Measurements from ENCODE around the gene VAMP1.
"Not testable (repeated sequence)": the region's sequence is repeated elsewhere in the genome, so short reads cannot be mapped to it uniquely, and the experiment has no call there.

Gene VAMP1

GRCh38 chr12:6469609-6470374 lies 685 bp downstream of the VAMP1 start:
- no peak for DNase-seq

- DNase-seq: no peak
Measured at GRCh38 chr12:6469092-6469491, 1.4 kb downstream of the VAMP1 start.

DNA sequence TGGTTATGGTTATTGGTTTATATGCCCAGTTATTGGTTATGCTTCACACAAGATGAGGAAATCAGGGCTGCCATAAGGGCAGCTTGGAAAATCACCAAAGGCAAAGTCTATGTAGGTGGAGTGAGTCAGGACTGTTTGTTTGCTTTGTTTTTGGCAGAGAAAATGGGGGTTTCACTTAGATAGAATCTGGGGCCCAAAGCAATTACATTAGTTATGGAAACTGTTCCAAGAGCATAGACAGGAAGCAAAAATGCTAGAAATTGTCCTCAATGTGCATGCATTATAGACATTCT lies 2.2 kb downstream of the VAMP1 start:
- DNase-seq: no peak

GRCh38 chr12:6467571-6468282 lies 2.8 kb downstream of the VAMP1 start:
- DNase-seq: not testable (repeated sequence)

- not testable (repeated sequence) for DNase-seq
Measured at GRCh38 chr12:6466751-6467150, 3.7 kb downstream of the VAMP1 start.

- DNase-seq: no peak
Measured at GRCh38 chr12:6466184-6466573, 4.3 kb downstream of the VAMP1 start.

DNA sequence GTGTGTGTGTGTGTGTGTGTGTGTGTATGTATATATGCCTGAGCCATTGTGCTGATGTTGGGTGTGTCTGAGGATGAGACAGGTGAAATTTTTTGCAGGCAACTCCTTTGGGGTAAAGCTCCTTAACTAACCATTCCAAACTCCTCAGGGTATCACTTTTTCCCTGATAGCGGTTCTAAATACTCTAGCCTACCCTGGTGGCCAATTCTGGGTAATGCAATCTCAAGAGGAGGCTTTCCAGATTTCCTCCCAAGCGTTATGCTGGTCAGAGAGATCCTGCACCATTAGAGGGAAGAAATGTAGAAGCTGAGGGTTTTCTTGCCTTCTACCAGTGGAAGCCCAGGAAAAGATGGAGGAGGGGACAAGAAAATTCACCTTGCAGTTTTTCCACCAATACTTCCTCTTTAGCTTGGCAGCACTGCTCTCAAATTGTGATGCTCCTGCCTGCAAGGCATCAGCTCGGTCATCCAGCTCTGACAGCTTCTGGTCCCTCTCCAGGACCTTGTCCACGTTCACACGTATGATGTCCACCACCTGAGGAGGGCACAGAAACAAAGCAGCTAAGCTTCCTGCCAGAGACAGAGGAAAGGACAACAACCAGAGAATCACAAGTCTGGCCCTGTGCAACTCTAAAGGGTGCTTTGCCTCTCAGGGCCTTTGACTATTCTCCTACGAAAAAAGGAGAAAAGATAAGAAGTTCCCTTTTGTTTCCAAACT lies 4.9 kb downstream of the VAMP1 start:
- no peak for DNase-seq

DNA sequence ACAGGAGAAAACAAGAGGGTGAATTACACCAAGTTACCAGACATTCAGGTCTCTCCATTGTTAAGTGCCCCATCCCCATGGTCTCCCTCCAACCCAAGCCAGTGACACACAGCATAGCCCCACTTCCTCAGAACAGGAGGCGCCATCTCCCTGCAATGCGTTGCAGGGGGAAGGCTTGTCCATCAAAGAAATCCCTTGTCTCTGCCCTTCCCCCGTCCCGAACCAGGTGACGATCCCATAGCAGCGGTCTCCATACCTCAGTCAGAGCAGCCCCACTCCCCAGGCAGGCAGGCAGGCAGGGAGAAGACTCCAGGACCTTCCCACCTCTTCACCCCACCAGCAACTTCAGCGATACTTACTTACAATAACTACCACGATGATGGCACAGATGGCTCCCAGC lies 5.9 kb downstream of the VAMP1 start:
- DNase-seq: no peak

DNA sequence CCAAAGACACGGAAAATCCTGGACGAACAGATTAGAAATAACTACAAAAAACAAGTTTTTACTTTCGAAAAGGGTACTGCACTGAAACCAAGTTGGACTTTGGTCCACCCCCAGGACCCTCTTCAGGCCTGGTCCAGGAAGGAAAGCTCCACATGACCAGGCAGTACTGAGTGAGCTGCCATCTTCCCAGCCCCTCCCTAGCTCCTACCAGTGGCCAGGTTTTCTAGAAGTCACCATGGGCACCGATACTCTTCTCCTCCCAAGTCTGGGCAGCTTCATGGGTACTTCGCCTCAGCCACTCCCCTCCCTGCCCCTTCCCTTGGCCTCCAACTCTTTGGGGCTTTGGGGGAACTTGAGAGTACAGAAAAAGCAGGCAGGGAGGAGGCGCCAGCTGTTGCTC lies 6.6 kb downstream of the VAMP1 start:
- DNase-seq: no peak

DNA sequence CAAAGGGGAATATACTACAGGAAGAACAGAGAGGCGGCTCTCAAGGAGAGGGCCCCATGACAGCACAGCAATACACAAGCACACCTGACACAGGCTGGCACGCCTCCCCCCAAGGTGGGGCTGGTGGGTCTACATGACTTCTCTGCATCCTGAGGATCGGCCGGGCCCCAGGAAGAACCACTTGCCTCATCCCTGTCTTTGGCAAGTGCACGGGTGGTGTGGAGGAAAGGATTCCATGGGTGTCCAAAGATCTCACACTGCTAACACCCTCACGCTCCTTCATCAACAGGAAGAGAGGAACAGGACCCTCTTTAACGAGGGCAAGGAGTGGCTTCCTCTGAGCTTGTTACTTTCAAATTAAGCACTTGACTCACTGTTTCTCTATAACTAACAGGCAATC lies 7.3 kb downstream of the VAMP1 start:
- no peak for DNase-seq

- no peak for DNase-seq
Measured at GRCh38 chr12:6462234-6462995, 8.1 kb downstream of the VAMP1 start.

- DNase-seq: peak; percentile 71
Measured at GRCh38 chr12:6461401-6462233, 8.9 kb downstream of the VAMP1 start.

GRCh38 chr12:6460751-6461371 lies 9.6 kb downstream of the VAMP1 start:
- no peak for DNase-seq

DNA sequence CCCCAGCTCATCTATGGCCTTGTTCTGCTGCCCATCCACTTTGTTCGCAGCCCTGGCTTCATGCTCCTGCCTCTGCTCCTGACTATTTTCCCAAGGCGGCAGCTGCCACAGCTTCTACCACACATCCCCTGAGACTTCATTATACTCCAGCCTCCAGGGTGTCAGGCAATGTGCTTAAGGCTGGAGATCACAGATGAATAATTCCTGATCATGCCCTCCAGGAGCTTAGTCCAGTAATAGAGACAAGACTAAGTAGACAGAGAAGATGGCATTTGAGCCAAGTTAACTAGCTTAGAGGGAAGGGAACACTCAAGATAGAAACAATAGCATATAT lies 11.5 kb downstream of the VAMP1 start:
- DNase-seq: no peak

DNA sequence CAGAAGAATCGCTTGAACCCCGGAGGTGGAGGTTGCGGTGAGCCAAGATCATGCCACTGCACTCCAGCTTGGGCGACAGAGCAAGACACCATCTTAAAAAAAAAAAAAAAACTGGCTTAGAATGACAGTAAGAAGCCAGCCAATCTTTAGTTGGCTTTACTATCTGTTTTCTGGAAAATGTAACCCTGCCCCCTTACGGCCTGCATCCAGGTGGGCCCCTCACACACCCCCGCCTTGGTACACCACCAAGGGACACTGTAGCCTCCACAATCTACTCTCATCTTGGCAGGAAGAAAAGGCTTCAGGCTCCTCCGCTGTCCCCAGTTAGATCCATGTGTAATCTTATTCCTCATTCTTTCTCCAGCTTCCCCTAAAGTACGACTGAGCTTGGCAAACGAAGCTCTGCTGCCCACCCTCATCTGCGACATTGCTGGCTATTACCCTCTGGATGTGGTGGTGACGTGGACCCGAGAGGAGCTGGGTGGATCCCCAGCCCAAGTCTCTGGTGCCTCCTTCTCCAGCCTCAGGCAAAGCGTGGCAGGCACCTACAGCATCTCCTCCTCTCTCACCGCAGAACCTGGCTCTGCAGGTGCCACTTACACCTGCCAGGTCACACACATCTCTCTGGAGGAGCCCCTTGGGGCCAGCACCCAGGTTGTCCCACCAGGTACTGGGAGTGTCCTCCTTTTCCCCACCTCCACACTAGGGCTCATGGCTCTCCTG lies 12.0 kb downstream of the VAMP1 start:
- no peak for DNase-seq

- no peak for DNase-seq
Measured at GRCh38 chr12:6457220-6457945, 13.1 kb downstream of the VAMP1 start.

DNA sequence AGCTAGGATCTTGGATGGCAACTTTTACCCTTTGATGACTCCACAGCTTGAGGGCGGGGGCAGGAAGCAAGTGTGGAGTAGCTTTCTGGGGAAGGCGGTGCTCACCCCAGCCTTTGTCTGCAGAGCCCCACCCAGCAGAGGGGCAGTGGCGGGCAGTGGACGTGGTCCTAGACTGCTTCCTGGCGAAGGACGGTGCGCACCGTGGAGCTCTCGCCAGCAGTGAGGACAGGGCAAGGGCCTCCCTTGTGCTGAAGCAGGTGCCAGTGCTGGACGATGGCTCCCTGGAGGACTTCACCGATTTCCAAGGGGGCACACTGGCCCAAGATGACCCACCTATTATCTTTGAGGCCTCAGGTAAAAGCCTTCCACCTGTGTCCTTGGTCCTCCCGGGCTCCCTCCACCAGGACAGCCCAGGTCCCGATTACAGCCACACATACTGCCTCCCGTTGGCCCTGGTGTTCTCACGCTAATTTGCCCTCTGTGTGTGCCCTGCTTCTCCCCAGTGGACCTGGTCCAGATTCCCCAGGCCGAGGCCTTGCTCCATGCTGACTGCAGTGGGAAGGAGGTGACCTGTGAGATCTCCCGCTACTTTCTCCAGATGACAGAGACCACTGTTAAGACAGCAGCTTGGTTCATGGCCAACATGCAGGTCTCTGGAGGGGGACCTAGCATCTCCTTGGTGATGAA lies 17.4 kb downstream of the VAMP1 start:
- no peak for DNase-seq

DNA sequence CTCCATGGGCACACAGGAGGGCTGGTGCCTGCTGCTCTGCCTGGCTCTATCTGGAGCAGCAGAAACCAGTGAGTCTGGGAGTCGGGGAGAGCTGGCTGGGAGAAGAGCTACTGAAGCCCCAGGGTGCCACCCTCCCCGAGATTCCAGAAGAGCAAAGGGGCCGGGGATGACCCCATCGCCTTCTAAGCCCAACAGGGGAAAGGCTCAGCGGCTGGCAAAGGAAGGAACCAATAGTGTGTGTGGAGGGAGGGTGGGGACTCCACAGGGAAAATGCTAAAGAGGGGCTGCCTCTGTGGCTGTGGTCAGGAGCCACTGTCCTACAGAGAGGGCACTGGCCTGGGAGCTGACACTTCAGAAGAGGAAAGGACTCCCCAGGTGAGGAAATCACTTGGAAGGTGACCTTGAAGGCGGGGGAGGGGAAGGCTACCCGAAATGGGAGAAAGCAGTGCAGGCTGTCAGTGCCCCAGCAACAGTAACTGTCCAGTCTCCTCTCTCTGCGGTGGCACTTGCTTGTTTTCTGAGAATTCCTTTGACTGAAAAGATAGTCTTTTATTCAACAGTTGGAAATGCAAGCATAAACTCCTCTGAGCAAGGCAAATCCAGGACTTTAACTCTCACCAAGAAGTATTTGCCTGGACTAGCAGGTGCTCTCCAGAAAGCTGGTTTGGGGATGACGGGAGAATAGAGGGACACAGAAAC lies 18.1 kb downstream of the VAMP1 start:
- no peak for DNase-seq

All from T-helper 9 cell (primary cell).